Measurements from ENCODE around the gene FAM186B.

Gene FAM186B

GRCh38 chr12:49609059-49609874 is 3.8 kb upstream of the FAM186B start:
- no peak for DNase-seq

- DNase-seq = no peak
These were observed 583 bp downstream of the FAM186B start for GRCh38 chr12:49604856-49605255.

- no peak for DNase-seq
These were observed 1.7 kb downstream of the FAM186B start for GRCh38 chr12:49603721-49604120.

DNA sequence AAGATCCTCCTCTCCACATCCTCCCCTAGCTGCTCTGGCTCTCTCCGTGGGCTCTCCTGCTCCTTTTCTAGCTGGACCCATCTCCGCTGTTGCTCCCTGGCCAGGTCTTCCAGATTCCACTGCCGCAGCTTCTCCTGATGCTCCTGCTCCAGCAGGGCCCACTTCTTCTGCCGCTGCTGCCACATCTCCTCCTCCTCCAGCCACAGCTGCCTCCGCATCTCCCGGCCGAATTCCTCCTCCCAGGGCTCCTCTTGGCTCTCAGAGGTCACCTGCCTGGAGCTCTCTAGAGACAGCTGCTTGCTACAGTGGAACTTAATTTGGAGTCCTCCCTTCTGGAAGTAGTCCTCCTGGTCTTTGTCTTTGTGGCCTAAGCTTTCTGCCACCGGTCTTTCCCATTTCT is 5.5 kb downstream of the FAM186B start:
- DNase-seq = no peak

DNA sequence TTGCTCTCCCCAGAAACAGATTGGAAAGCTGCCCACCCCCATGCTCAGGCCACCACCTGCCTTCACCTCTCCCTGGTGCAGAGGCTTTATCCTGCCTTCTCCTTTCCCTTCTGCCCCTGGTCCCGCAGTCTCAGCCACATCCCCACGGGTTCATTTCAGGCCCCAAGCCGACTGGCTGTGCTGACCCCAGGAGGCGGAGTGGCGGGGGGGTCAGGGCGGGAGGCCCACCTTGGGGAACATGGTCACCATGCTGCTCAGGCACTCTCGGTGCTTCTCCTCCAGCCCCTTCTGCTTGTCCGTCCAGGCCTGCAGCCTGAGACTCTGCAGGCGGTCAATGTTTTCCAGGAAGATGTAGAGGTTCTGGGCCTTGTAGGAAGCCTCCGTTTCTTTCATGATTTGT is 6.9 kb downstream of the FAM186B start:
- no peak for DNase-seq

DNA sequence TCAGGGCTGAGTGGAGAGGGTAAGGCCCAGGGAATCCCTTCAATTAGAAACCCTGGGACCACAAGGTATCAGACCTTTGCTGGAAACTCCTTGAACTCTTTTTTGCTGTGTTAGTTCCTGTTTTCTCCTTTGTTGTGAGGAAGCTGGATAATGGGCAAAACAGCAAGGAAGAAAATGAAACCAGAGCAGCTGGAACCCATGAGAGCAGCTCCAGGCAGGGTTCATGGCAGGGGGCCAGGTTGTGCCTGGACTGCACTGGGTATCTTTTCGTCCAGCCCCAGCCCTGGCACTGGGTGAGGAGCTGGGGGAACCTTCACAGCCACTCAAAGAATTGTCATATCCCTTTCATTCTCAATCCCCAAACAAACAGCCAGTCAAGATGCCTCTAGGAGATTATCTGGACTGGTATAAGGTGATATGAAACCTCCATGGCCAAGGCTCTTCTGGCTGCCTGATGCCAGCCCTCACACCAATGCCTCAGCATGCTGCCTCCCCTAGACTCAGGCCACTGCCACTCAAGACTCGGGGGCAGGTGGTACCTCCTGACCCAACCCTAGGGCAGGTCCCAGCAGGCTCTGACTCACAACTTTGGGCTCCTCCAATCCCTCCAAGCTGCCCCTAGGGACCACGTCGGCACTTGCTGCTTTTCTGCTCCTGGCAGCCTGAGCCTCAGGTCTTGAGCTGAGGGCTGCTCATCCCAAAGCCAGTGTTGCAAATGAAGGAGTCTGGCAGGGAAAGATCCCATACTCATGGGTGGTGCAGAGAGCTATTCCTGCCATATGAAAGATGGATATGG is 16.5 kb downstream of the FAM186B start:
- DNase-seq = no peak

GRCh38 chr12:49588281-49588680 is 17.2 kb downstream of the FAM186B start:
- no peak for DNase-seq

DNA sequence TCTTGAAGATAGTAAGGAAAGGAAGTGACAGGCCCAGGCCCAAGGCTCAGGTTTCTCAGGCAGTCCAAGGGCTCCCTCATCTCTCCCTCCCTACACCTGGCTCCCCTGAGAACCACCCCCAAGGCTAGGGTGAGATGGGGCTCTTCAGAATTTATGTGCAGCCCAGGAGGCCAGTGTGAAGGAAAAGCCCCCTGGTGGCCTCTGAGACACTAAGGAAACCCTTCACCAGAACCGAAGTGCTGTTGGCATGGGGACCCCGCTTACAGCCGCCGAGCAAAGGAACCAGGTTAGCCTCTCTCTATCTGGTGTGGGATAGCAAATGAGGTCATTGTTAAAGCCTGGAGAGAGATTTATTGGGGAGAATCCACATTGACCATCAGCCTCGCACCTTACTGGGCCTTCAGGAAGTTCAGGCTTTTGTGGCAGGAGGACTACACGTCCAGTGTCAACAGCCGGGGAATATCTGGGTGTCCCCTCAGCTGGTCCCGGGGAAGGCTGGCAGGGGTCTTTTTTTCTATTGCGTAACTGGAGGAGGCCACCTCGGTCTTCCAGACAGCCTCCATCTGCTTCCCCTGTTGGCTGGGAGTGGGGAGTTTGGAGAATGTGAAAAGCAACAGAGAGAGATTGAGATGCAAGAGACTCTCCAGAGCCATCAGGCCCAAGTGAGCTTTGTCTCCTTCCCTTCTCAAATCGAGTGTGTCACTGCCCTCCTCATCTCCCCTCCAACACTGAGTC is 18.1 kb downstream of the FAM186B start:
- no peak for DNase-seq

- no peak for DNase-seq
These were observed 19.7 kb downstream of the FAM186B start for GRCh38 chr12:49585477-49586459.

DNA sequence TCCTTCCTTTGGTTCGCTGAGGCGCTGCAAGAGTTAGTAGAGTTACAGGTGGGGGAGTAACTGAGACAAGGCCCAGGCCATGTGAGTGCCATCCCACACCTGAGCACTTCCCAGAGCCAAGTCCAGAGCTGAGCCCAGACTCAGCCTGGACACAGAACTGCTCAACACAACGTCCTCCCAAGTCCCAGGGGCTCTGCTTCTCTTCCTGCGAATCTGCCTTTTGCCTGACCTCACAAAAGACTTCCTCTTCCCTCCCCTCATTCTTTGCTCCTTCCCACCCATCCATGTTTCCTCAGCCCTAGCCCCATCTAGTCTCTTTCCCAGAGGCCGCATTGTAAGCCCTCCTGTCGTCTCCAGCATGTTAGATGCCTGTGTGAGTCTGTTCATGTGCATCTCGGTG is 20.8 kb downstream of the FAM186B start:
- DNase-seq = no peak

GRCh38 chr12:49583366-49584094 is 21.9 kb downstream of the FAM186B start:
- no peak for DNase-seq

DNA sequence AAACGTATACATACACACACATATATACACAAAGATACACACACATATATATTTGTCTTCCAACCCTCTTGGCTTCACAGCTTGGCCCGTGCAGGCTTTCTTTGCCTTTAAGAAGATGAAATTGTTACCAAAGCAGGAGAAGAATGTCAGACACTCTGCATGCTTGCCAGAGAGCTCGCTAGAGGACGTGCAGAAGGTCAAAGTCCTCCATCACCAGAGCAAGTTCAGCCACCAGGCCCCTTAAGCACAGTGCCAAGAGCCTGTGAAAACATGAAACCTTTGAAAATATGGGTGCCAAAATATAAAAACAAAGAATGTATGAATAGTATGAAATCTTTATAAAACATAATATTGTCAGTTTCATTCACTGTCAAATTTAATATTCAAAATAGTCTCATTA is 22.6 kb downstream of the FAM186B start:
- DNase-seq = no peak

GRCh38 chr12:49582201-49582600 is 23.2 kb downstream of the FAM186B start:
- DNase-seq = no peak

- peak; percentile 35 to 73 for DNase-seq
These were observed 24.6 kb downstream of the FAM186B start for GRCh38 chr12:49580572-49581535.

GRCh38 chr12:49578471-49579112 is 26.8 kb downstream of the FAM186B start:
- no peak for DNase-seq

DNA sequence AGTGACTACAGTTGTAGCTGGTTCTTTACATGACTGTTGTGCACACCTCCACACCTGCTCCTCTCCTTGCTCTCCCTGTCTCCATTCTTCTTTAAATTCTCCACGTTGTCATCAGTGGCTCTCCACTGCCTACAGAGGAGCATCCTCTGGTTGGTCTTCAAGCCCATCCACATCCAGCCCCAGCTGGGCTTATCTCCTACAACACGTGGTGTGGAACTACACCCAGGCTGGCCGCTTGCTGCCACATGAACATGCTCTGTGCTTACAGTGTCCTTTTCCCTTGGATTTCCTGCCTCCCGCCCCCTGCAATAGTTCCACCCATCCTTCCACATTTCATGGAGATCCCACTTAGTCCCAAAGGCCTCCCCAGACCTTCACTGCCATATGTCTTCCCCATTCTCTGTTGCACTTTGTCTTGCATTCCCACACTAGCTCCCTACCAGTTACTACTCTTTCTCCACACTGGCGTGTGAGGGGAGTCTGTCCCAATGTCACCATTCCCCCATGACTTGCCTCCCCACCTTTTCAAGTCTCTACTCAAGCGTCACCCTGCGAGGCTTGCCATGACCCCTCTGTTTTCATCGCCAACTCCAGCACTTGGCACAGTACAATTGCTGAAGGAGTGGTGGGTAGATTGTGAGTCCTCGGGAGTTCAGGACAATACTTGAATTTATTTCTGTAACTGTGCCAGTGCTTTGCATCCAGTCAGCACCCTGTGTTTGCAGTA is 27.7 kb downstream of the FAM186B start:
- DNase-seq = no peak

DNA sequence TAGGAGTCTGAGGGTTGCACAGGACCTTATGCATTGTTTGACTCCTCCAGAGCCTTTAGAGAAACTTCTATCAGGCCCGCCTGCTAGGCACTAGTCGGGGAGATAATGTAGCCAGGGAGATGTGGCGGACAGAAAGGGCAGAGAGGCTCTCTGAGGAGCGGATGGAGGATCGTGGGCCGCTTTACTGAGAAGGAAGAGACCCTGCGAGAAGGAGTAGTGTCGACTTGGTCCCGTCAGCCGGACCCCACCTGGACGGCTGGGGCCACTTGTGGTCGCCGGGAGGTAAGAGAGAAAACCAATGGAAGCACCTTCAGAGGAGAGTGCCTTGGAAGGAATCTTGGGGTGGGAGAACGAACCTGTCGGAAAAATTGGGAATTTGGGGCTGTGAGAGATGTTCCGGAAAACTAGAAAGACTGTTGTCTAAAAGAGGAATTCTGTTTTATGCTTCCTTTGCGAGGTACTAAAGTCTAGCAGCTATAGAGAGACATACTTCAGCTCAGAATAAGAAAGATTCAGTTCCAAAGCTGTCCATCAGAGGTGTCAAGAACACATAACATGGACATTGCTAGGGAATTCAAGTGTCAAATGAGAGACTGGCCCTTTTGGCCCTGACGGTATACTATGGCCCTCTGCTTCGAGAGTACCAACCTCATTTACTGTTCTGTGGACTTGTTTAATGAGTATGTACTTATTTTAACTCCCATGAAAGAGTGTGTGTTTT is 36.8 kb downstream of the FAM186B start:
- DNase-seq = no peak
